ENCODE data around the gene USF2. TPM values are rescaled to one million over a fixed set of nuclear protein-coding genes. Genes with fewer than 3 reads are reported as not detected.
A peak's percentile ranks its signal among the peaks of the same experiment; 100 is the strongest.

The USF2 gene
- total RNA-seq, 1 donor from 2014 or later: 152 TPM

GRCh38 chr19:35254341-35255297 is 14.1 kb upstream of the USF2 start:
- no peak for TF ChIP-seq CTCF (IDR thresholded peaks at IDR 0.05)

GRCh38 chr19:35256566-35256965 is 12.2 kb upstream of the USF2 start:
- no peak for TF ChIP-seq CTCF (IDR thresholded peaks at IDR 0.05)
- DNase-seq (no peak), ATAC-seq (no peak)
- no peak overlapping the region for H3K4me3 ChIP-seq
- no peaks in the 10 kb centered on the region for H3K4me1 ChIP-seq
- peaks cover 6% of the 10 kb centered on the region for H3K36me3 ChIP-seq
- no peaks in the 10 kb centered on the region for H3K27me3 ChIP-seq
- no peaks in the 10 kb centered on the region for H3K9me3 ChIP-seq
- intact Hi-C loops (cut with DNase I): no loop called here
- no peak overlapping the region for H3K27ac ChIP-seq

More at GRCh38 chr19:35254341-35255297, 14.1 kb upstream of the USF2 start:
- intact Hi-C loops (cut with DNase I): no loop called here
- Histone ChIP-seq H3K9me3 (no peaks in the 10 kb centered on the region), H3K4me3 (no peak overlapping the region), H3K4me1 (peaks cover 4% of the 10 kb centered on the region), H3K27me3 (no peaks in the 10 kb centered on the region), H3K27ac (peak overlapping the region; percentile 71), H3K36me3 (peaks cover 6% of the 10 kb centered on the region)
- DNase-seq (peak; percentile 44), ATAC-seq (peak; percentile 26)

GRCh38 chr19:35257113-35257461 is 11.7 kb upstream of the USF2 start:
- Histone ChIP-seq H3K36me3 (peaks cover 6% of the 10 kb centered on the region), H3K4me1 (no peaks in the 10 kb centered on the region), H3K9me3 (no peaks in the 10 kb centered on the region), H3K4me3 (no peak overlapping the region), H3K27ac (no peak overlapping the region), H3K27me3 (no peaks in the 10 kb centered on the region)
- ATAC-seq (no peak), DNase-seq (peak; percentile 47)
- TF ChIP-seq CTCF (IDR thresholded peaks at IDR 0.05): no peak
- intact Hi-C loops (cut with DNase I): no loop called here

GRCh38 chr19:35260694-35261304 is 8.0 kb upstream of the USF2 start:
- H3K27ac ChIP-seq: no peak overlapping the region
- H3K27me3 ChIP-seq: no peaks in the 10 kb centered on the region
- DNase-seq: peak; percentile 49
- no peak for ATAC-seq
- H3K4me1 ChIP-seq: peaks cover 16% of the 10 kb centered on the region
- no peak overlapping the region for H3K4me3 ChIP-seq
- H3K9me3 ChIP-seq: no peaks in the 10 kb centered on the region
- intact Hi-C loops (cut with DNase I): no loop called here
- TF ChIP-seq CTCF (IDR thresholded peaks at IDR 0.05): no peak
- no peaks in the 10 kb centered on the region for H3K36me3 ChIP-seq

- Histone ChIP-seq H3K4me1 (peaks cover 22% of the 10 kb centered on the region), H3K36me3 (no peaks in the 10 kb centered on the region)
- intact Hi-C loops (cut with DNase I): no loop called here
Measured at GRCh38 chr19:35261356-35262100, 7.2 kb upstream of the USF2 start.

More at GRCh38 chr19:35261356-35262100, 7.2 kb upstream of the USF2 start:
- Histone ChIP-seq H3K27ac (no peak overlapping the region), H3K9me3 (no peaks in the 10 kb centered on the region), H3K4me3 (no peak overlapping the region), H3K27me3 (no peaks in the 10 kb centered on the region)
- DNase-seq (peak; percentile 58), ATAC-seq (no peak)
- TF ChIP-seq CTCF (IDR thresholded peaks at IDR 0.05): no peak
